GM13977 (cell line): ENCODE results near the gene COLQ.
A peak's percentile ranks its signal among the peaks of the same experiment; 100 is the strongest.

Source experiments
- DNase-seq: peaks from one replicate; pipeline ENCODE4 v3.0.0; 2012; ENCODE audit warnings: low spot score
- CTCF ChIP-seq: IDR thresholded peaks from 2 replicates; pipeline ENCODE4 v1.5.1; 2012; ENCODE audit warnings: mild to moderate bottlenecking, control low read depth; ENCODE audit not compliant: insufficient read depth; ENCODE audit errors: extremely low read depth, missing control alignments
- in situ Hi-C: fragments of 300-500 bp; cut with MboI; formaldehyde crosslinking; loops from one replicate; pipeline ENCODE4 v1.12.0; 2022; ENCODE audit warnings: low sequenced_read_pairs, low pct_unique_long_range_greater_than_20kb, mixed read lengths, inconsistent platforms; ENCODE audit not compliant: unreplicated experiment

Gene COLQ

DNA sequence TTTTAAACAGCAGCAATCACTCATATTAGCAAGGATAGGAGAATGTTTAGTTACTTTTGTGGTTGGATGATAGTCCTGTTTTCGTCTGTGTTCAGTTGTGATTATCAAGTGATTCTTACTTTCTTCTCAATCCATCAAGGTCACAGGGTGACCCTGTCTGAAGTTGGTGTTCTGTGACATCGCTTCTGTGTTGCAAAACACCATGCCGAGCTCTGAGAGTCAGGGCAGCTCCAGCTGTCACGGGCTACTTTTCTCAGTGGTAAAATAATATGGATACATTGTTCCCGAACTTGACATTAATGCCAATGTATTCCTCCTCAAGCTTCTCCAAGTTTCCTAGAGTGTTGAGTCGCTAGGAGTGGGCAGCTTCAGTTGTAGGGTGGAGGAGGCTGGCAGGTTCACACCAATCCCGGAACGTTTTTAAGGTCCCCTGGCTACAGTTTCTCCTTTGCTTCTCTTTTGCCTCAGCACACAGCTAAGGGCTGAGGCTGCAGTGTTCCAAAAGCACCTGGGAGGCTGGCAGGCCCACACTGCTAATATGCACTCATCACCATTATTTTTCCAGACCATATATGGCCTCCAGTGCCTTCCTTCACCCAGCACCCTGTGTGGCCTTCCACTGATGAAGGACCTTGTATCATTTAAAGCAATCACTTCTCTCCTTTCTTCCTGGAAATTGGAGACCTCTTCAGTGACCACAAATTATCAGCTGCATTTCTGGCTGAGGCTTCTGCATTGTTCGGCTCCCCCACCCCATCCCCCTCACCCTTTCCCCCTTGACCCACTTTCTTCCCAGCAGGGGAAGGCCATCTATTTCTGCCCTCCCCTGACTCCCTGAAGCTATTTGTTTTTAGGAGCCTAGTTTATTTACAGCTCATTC is 25.8 kb downstream of the COLQ start:
- TF ChIP-seq CTCF = no peak

DNA sequence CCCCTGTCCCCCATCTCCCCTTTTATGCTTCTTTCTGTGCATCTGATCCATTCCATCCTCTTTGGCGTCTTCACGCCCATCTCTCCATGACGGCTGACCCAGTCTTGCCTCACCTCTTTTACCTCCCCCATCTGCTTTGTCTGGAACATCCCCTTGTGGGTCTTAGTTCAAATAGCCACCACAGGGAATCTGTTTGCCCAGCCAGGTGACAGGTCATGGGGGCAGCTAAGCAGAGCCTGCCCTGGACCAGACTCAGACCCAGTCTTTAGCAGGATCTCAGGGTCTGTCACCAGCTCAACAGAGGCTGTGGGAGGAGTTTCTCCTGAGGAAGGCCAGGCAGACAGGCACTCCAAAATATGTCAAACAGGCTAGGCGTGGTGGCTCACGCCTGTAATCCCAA is 28.1 kb downstream of the COLQ start:
- in situ Hi-C loops = no loop called here
- TF ChIP-seq CTCF = no peak
- DNase-seq = no peak

More for the DNA sequence above, 25.8 kb downstream of the COLQ start:
- in situ Hi-C loops = no loop called here
- no peak for DNase-seq

- in situ Hi-C loops = no loop called here
- no peak for TF ChIP-seq CTCF
- no peak for DNase-seq
Observed at GRCh38 chr3:15492847-15493360, 28.6 kb downstream of the COLQ start.

- peak; percentile 50 for DNase-seq
- TF ChIP-seq CTCF = no peak
- in situ Hi-C loops = no loop called here
Observed at GRCh38 chr3:15491143-15491542, 30.4 kb downstream of the COLQ start.

- DNase-seq = no peak
- in situ Hi-C loops = no loop called here
- TF ChIP-seq CTCF = no peak
Observed at GRCh38 chr3:15490158-15490557, 31.3 kb downstream of the COLQ start.

- no peak for TF ChIP-seq CTCF
- in situ Hi-C loops = no loop called here
- DNase-seq = no peak
Observed at GRCh38 chr3:15488002-15488401, 33.5 kb downstream of the COLQ start.

GRCh38 chr3:15486979-15487378 is 34.5 kb downstream of the COLQ start:
- in situ Hi-C loops = no loop called here
- DNase-seq = no peak
- TF ChIP-seq CTCF = no peak
